Progenitor cell of endocrine pancreas (in vitro differentiated cells): ENCODE data around the gene NEU2. TPM values are rescaled to one million over a fixed set of nuclear protein-coding genes. Genes with fewer than 3 reads are reported as not detected.

Experiments
- DNase-seq: peaks from one replicate; pipeline ENCODE4 v3.0.0; 2021; ENCODE audit warnings: low spot score; ENCODE audit not compliant: unreplicated experiment
- H3K27ac Mint-ChIP-seq: 2 replicates; pipeline ENCODE4 v1.8.0; 2021; ENCODE audit warnings: mild to moderate bottlenecking, moderate library complexity, mixed read lengths
- H3K27me3 Mint-ChIP-seq: 2 replicates; pipeline ENCODE4 v1.8.0; 2021; ENCODE audit warnings: mixed read lengths
- H3K36me3 Mint-ChIP-seq: 2 replicates; pipeline ENCODE4 v1.8.0; 2022; ENCODE audit warnings: mixed read lengths; ENCODE audit not compliant: insufficient read depth
- H3K4me1 Mint-ChIP-seq: 2 replicates; pipeline ENCODE4 v1.8.0; 2021; ENCODE audit warnings: low read depth, mixed read lengths
- H3K4me3 Mint-ChIP-seq: 2 replicates; pipeline ENCODE4 v1.8.0; 2021; ENCODE audit warnings: low read depth, mild to moderate bottlenecking, moderate library complexity, mixed read lengths
- H3K9me3 Mint-ChIP-seq: 2 replicates; pipeline ENCODE4 v1.8.0; 2021; ENCODE audit warnings: low read depth, mixed read lengths
- total RNA-seq: library from RNA; stranded (reverse); gene quantifications from 2 replicates; pipeline ENCODE4 v1.2.1, GENCODE V29; 2021
- TF ChIP-seq, protein P1 (sequence below): fragments of 200-600 bp; sonication (generic); IDR thresholded peaks from one replicate; pipeline ENCODE4 v1.5.0; 2021; ENCODE audit warnings: antibody characterized with exemption, mild to moderate bottlenecking; ENCODE audit not compliant: unreplicated experiment

NEU2 gene
- total RNA-seq, 1 donor from 2014 or later: not detected

DNA sequence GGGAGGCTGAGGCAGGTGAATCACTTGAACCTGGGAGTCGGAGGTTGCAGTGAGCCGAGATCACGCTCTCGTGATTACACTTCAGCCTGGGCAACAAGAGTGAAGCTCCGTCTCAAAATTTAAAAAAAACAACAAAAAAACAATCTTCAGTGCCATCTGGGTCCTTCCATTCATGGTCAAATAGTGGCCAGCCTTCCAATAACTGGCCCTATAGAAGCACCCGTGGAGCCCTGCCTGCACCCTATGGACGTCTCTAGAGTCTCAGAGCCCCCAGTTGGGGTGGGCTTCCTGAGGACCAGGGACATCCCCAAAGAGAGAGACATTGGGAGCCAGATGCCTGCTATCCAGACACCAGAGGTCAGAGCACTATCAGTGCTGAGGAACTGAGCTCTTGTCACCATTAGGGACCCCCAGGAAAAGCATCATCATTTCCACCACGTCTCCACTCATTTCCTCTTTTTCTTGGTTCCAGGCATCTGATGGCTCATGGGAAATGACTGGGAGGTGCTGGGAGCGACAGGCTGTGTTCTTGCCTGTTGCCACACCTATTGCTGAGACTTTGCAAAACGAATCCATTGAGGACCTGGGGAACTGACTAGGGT, 9.4 kb downstream of the NEU2 start:
- Mint-ChIP-seq H3K9me3 (no peaks in the 10 kb centered on the region), H3K27ac (no peak overlapping the region), H3K27me3 (peaks cover 12% of the 10 kb centered on the region), H3K4me3 (no peak overlapping the region), H3K36me3 (no peaks in the 10 kb centered on the region), H3K4me1 (no peaks in the 10 kb centered on the region)
- no peak for DNase-seq
- TF ChIP-seq, protein P1, sequence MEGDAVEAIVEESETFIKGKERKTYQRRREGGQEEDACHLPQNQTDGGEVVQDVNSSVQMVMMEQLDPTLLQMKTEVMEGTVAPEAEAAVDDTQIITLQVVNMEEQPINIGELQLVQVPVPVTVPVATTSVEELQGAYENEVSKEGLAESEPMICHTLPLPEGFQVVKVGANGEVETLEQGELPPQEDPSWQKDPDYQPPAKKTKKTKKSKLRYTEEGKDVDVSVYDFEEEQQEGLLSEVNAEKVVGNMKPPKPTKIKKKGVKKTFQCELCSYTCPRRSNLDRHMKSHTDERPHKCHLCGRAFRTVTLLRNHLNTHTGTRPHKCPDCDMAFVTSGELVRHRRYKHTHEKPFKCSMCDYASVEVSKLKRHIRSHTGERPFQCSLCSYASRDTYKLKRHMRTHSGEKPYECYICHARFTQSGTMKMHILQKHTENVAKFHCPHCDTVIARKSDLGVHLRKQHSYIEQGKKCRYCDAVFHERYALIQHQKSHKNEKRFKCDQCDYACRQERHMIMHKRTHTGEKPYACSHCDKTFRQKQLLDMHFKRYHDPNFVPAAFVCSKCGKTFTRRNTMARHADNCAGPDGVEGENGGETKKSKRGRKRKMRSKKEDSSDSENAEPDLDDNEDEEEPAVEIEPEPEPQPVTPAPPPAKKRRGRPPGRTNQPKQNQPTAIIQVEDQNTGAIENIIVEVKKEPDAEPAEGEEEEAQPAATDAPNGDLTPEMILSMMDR: no peak

DNA sequence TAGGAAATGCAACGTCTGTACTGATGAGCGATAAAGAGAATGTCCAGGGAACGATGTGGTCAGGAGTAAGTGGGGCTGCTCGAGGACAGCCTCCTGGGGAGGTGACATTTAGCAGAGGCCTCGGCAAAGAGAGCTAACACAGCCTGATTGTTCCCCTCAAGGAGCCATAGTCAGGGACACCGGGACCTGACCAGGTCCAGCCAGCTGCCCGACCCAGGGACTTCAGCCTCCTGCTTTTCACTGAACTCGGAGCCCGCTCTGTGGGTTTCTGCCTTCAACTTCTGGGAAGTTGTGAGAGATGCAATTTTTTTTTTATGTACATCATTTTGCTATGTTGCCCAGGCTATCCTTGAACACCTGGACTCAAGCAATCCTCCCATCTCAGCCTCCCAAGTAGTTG, 10.1 kb downstream of the NEU2 start:
- DNase-seq: no peak
- Mint-ChIP-seq H3K9me3 (no peaks in the 10 kb centered on the region), H3K36me3 (no peaks in the 10 kb centered on the region), H3K27me3 (peaks cover 16% of the 10 kb centered on the region), H3K4me3 (no peak overlapping the region), H3K4me1 (no peaks in the 10 kb centered on the region), H3K27ac (no peak overlapping the region)
- TF ChIP-seq, protein P1: no peak

DNA sequence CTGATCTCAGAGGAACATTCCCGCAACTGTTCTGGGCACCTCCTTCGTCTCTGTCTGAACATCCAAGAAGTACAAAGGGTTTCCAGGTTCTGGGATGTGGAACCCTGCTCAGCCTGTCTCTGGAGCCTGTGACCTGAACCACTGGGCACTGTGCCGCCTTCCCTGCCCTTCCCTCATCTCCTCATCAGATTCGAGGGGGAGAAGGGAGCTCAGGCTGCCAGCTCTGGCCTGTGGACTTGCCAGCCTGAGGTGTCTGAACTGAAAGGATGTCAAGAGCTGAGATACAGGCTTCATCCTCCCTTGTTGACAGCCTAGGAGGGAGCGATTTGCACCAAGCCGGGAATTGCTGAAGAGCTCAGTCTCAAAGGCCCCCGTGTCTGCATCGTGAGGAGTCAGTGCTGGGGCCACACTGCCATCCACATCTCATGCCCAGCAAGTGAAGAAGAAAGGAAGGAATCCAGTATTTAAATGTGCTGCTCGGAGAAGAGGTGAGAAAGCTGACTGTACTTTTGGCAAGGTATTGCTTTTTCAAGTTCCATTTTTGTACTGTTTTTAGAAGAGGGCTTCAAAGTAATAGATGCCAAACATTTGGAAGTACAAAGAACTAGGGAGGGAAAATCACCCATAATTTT, 12.6 kb downstream of the NEU2 start:
- Mint-ChIP-seq H3K4me3 (no peak overlapping the region), H3K27ac (no peak overlapping the region), H3K9me3 (no peaks in the 10 kb centered on the region), H3K27me3 (peaks cover 36% of the 10 kb centered on the region), H3K4me1 (no peaks in the 10 kb centered on the region), H3K36me3 (no peaks in the 10 kb centered on the region)
- DNase-seq: no peak
- TF ChIP-seq, protein P1: no peak

DNA sequence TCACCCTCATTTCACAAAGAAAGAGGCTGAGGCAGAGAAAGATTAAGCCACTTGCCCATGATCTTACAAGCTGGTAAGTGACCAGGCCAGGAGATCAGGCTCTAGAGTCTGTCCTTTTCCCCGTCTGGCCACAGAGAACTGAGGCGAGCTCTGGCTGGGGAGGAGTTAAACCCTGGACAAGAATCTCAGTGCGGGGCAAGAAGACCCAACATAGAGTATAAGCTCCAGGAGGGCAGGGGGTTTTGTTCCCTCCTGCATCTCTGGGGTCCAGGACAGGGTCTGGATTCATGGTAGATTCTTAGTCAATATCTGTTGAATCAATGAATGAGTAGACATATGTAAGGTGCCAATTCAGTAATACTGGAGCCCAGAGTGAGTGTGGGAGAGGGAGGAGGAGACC, 14.7 kb downstream of the NEU2 start:
- H3K27ac Mint-ChIP-seq: no peak overlapping the region
- no peaks in the 10 kb centered on the region for H3K4me1 Mint-ChIP-seq
- no peaks in the 10 kb centered on the region for H3K9me3 Mint-ChIP-seq
- H3K4me3 Mint-ChIP-seq: no peak overlapping the region
- H3K36me3 Mint-ChIP-seq: no peaks in the 10 kb centered on the region
- no peak for DNase-seq
- peaks cover 56% of the 10 kb centered on the region for H3K27me3 Mint-ChIP-seq
- TF ChIP-seq, protein P1: no peak

DNA sequence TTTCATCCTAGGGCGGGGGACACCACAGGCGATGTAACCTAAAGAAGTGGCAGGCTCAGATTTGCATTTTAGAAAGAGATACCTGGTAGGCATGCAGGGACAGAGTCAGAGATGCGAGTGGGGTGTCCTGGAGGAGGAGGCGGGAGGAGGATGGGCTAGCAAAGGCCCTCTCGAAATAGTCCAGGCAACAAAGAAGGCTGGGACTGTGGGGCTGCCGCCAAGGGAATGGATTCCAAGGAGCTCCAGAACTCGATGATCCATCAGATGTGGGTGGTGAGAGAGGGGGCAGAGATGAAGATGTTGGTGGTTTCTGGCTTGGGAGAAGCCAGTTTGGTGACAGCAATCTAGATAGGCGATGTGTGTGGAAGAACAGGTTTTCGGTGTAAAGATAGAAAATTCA, 15.2 kb downstream of the NEU2 start:
- Mint-ChIP-seq H3K27me3 (peaks cover 59% of the 10 kb centered on the region), H3K9me3 (no peaks in the 10 kb centered on the region), H3K36me3 (no peaks in the 10 kb centered on the region), H3K4me3 (no peak overlapping the region), H3K4me1 (no peaks in the 10 kb centered on the region), H3K27ac (no peak overlapping the region)
- DNase-seq: no peak
- TF ChIP-seq, protein P1: no peak
